ENCODE data around the gene SSUH2.

DNA sequence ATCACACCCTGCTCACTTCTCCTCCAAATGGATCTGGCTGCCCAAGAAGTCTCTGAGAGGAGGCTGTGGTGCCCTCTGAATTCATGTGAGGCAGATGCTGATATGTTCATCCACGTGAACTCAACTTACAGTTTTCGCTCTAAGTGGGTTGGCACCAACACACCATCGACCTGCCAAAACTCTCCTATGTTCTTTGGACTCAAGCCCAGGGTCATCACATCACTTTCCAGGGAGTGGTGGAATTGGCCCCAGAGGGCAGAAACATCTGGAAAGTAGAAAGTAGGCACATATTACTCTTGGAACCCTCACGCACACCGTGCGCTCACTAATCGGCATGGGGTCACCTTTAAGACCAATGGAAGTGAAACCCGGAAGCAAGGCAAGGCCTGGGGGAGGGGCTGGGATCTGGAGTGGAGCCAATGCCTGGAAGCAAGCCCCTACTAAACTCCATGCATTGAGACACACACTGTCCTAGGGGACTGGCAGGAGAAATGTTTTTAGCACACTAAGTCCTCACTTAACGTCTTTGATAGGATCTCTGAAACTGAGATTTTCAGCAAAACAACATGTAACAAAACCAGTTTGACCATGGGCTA lies 41.4 kb downstream of the SSUH2 start:
- TF ChIP-seq, protein P1, sequence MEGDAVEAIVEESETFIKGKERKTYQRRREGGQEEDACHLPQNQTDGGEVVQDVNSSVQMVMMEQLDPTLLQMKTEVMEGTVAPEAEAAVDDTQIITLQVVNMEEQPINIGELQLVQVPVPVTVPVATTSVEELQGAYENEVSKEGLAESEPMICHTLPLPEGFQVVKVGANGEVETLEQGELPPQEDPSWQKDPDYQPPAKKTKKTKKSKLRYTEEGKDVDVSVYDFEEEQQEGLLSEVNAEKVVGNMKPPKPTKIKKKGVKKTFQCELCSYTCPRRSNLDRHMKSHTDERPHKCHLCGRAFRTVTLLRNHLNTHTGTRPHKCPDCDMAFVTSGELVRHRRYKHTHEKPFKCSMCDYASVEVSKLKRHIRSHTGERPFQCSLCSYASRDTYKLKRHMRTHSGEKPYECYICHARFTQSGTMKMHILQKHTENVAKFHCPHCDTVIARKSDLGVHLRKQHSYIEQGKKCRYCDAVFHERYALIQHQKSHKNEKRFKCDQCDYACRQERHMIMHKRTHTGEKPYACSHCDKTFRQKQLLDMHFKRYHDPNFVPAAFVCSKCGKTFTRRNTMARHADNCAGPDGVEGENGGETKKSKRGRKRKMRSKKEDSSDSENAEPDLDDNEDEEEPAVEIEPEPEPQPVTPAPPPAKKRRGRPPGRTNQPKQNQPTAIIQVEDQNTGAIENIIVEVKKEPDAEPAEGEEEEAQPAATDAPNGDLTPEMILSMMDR (conservative IDR thresholded peaks at IDR 0.05), result no peak
- no peak for TF ChIP-seq ZFX (IDR thresholded peaks at IDR 0.05)

Data from C4-2B (cell line).